Body of pancreas (tissue), 4 donors: ENCODE results near the gene EFHC2. TPM values are rescaled to one million over a fixed set of nuclear protein-coding genes. Genes with fewer than 3 reads are reported as not detected.

Experiments used
- ATAC-seq: fragments of 150-250 bp; one replicate; pipeline ENCODE4 v1.9.1; 2016
- DNase-seq, 4 donors: peaks; one replicate each; pipeline ENCODE4 v3.0.0-alpha.2; 2019
- H3K27ac ChIP-seq, 4 donors: fragments of 200-600 bp; sonication (generic); 1 replicate in 3 of 4; 2 replicates in 1 of 4; pipeline versions ENCODE4 v1.5.1 to v1.6.1; 2016 to 2019; ENCODE audit warnings: mild to moderate bottlenecking in 1 of 4, mixed read lengths in 1 of 4, moderate library complexity in 1 of 4
- H3K27me3 ChIP-seq, 2 donors: fragments of 200-600 bp; sonication (generic); one replicate each; pipeline ENCODE4 v1.6.0; 2016; ENCODE audit warnings: mild to moderate bottlenecking in 1 of 2
- H3K36me3 ChIP-seq, 2 donors: fragments of 200-600 bp; sonication (generic); replicated peaks in 1 of 2; 2 replicates each; pipeline ENCODE4 v1.5.1; 2016; ENCODE audit warnings: low read depth in 2 of 2; ENCODE audit not compliant: insufficient read depth in 1 of 2
- H3K4me1 ChIP-seq: fragments of 200-600 bp; sonication (generic); one replicate; pipeline ENCODE4 v1.6.0; 2016
- H3K4me3 ChIP-seq, 2 donors: fragments of 200-600 bp; sonication (generic); 1 replicate in 1 of 2; 2 replicates in 1 of 2; pipeline ENCODE4 v1.5.1; 2016 to 2019
- H3K9me3 ChIP-seq, 3 donors: fragments of 200-600 bp; sonication (generic); 1 replicate in 2 of 3; 2 replicates in 1 of 3; pipeline ENCODE4 v1.5.1; 2016
- POLR2A ChIP-seq, 3 donors: fragments of 450-650 bp; IDR thresholded peaks; one replicate each; pipeline ENCODE4 v1.6.1; 2016; ENCODE audit warnings: antibody characterized with exemption in 3 of 3, mild to moderate bottlenecking in 2 of 3
- WGBS, 2 donors: methylation state at CpG; one replicate each; pipeline ENCODE4 v1.1.5; 2017; 5-methylcytosine and 5-hydroxymethylcytosine counted together
- intact Hi-C: fragments of 100-400 bp; cut with DNase I; formaldehyde crosslinking; loops from one replicate; pipeline ENCODE4 v1.15.1; 2023
- total RNA-seq, 2 donors: library from RNA; depleted of rRNA; stranded (reverse); fragments of >200 nt; gene quantifications; one replicate each; pipeline ENCODE4 v1.1.0, GENCODE V29; 2016
- TF ChIP-seq, protein P1 (sequence below), 7 experiments: fragments of 450-650 bp in 4 of 7; fragments of 200-600 bp in 3 of 7; sonication (generic) in 3 of 7; IDR thresholded peaks; one replicate each; pipeline ENCODE4 v1.5.1; 2016 to 2019; ENCODE audit warnings: antibody characterized with exemption in 7 of 7

The EFHC2 gene
- total RNA-seq, 2 donors from 2014 or later, result 2.1 TPM; not detected in 1

DNA sequence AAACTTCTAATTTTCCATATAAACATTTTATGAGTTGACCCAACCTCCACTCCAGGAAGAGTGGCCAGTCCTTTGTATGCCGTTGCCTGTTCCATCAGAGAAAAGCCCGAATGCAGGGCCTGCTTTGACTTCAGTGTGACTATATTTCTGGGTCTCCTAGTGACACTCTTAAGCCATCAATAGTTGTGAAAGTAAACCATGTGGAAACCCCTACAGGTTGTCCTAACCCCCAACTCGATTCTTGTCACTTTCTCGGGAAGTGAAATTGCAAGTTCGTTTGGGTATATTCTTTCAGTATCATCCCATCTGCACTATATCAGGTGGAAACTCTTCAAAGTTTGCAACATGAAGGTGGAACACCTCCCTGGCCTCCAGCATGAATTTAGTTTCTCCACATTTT, 52.8 kb downstream of the EFHC2 start:
- Histone ChIP-seq H3K9me3 (no peaks in the 10 kb centered on the region), H3K27ac (no peak overlapping the region), H3K36me3 (no peaks in the 10 kb centered on the region), H3K4me3 (no peak overlapping the region), H3K27me3 (no peaks in the 10 kb centered on the region), H3K4me1 (no peaks in the 10 kb centered on the region)
- TF ChIP-seq POLR2A (IDR thresholded peaks at IDR 0.05), result no peak
- TF ChIP-seq, protein P1, sequence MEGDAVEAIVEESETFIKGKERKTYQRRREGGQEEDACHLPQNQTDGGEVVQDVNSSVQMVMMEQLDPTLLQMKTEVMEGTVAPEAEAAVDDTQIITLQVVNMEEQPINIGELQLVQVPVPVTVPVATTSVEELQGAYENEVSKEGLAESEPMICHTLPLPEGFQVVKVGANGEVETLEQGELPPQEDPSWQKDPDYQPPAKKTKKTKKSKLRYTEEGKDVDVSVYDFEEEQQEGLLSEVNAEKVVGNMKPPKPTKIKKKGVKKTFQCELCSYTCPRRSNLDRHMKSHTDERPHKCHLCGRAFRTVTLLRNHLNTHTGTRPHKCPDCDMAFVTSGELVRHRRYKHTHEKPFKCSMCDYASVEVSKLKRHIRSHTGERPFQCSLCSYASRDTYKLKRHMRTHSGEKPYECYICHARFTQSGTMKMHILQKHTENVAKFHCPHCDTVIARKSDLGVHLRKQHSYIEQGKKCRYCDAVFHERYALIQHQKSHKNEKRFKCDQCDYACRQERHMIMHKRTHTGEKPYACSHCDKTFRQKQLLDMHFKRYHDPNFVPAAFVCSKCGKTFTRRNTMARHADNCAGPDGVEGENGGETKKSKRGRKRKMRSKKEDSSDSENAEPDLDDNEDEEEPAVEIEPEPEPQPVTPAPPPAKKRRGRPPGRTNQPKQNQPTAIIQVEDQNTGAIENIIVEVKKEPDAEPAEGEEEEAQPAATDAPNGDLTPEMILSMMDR (IDR thresholded peaks at IDR 0.05), result no peak
- DNase-seq (no peak), ATAC-seq (no peak)
- 73% methylated on average over 5 of the region's 5 CpGs for WGBS, 2 donors
- intact Hi-C loops, result no loop called here

DNA sequence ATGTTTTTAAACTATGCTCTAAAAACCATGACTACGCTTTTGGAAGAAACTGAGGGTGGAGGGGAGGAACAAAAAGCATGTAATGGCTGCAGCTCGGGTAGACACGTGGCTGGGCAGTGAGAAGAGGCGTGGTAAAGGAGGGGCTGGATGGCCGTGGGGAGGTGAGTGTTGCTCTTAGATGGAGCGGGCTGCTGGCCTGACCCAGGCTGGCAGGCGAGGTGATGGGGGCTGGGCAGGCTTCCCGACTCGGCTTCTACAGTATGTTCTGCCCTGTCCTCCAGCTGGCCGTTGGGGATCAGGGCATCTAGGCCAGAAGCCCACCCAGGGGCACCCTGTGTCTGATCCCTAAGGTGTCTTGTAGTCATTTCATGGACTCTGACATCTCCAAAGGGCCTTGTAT, 60.7 kb downstream of the EFHC2 start:
- WGBS, 2 donors, result 70 to 76% methylated on average over 5 to 10 of the region's 10 CpGs

DNA sequence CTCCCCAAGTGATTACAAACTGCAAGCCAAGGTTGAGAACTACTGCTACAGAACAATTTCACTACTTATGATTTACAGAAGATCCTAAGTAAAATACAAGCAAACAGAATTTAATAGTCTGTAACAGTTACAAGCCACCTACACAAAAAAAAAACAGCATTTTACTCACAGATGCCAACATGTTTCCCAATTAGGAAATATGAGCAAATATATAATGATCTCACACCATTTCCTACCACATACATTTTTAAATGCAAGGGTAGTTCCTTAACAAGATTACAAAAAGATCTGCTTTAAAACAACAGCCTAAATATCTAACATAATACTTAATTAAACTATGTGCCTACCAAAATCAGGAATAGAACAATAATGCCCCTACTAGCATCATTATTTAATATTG, 63.4 kb downstream of the EFHC2 start:
- no peak for TF ChIP-seq POLR2A (IDR thresholded peaks at IDR 0.05)
- TF ChIP-seq, protein P1 (IDR thresholded peaks at IDR 0.05), result no peak
- ATAC-seq, result no peak
- DNase-seq, result no peak
- no peaks in the 10 kb centered on the region for H3K4me1 ChIP-seq
- no peaks in the 10 kb centered on the region for H3K36me3 ChIP-seq
- H3K27ac ChIP-seq, result no peak overlapping the region
- no peaks in the 10 kb centered on the region for H3K9me3 ChIP-seq
- intact Hi-C loops, result no loop called here
- H3K27me3 ChIP-seq, result no peaks in the 10 kb centered on the region
- no peak overlapping the region for H3K4me3 ChIP-seq

More for the DNA sequence above, 60.7 kb downstream of the EFHC2 start:
- intact Hi-C loops, result no loop called here
- Histone ChIP-seq H3K4me3 (no peak overlapping the region), H3K4me1 (no peaks in the 10 kb centered on the region), H3K36me3 (no peaks in the 10 kb centered on the region), H3K27ac (no peak overlapping the region), H3K27me3 (no peaks in the 10 kb centered on the region), H3K9me3 (no peaks in the 10 kb centered on the region)
- ATAC-seq (no peak), DNase-seq (no peak)
- no peak for TF ChIP-seq POLR2A (IDR thresholded peaks at IDR 0.05)
- TF ChIP-seq, protein P1 (IDR thresholded peaks at IDR 0.05), result no peak

DNA sequence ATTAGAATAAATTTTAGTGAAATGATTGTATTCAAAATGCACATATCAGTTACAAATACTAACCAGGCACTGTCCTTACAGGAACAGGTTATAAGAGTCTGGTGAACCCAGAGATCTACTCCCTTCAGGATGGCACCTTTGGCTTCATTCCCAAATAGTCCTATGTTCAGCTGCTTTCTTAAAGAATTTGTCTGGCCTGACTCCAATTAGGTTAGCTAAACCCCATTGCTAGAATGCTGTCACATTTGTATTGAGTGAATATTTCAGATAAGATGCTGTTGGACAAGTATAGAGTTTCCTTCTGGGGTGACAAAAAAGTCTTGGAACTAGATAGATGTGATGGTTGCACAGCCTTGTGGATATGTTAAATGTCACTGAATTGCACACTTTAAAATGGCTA, 69.4 kb downstream of the EFHC2 start:
- H3K27ac ChIP-seq, result no peak overlapping the region
- no peaks in the 10 kb centered on the region for H3K9me3 ChIP-seq
- no peak overlapping the region for H3K4me3 ChIP-seq
- H3K27me3 ChIP-seq, result no peaks in the 10 kb centered on the region
- no peaks in the 10 kb centered on the region for H3K36me3 ChIP-seq
- H3K4me1 ChIP-seq, result no peaks in the 10 kb centered on the region
- intact Hi-C loops, result no loop called here
- no peak for TF ChIP-seq POLR2A (IDR thresholded peaks at IDR 0.05)
- TF ChIP-seq, protein P1 (IDR thresholded peaks at IDR 0.05), result no peak
- DNase-seq (no peak), ATAC-seq (no peak)

DNA sequence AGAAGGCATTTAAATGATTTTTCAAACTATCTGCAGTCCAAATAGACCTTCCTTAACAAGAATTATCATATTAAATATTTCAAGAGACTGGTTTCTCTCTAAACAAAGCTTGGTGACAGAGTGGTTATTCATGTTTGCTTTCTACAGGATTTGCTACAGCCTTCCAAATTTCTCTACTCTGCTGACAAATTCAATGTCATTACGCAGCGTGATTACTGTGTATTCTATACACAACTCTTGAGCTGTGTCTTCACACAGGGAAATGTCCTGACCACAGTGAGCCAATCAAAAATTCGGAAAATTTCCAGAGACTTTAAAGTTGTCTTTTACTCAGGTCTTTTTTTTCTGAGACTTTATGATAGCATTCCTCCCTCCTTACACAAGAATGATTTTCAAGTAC, 75.6 kb downstream of the EFHC2 start:
- Histone ChIP-seq H3K4me1 (no peaks in the 10 kb centered on the region), H3K9me3 (no peaks in the 10 kb centered on the region), H3K4me3 (no peak overlapping the region), H3K27ac (no peak overlapping the region), H3K27me3 (no peaks in the 10 kb centered on the region), H3K36me3 (no peaks in the 10 kb centered on the region)
- no peak for TF ChIP-seq POLR2A (IDR thresholded peaks at IDR 0.05)
- TF ChIP-seq, protein P1 (IDR thresholded peaks at IDR 0.05), result no peak
- 80 to 93% methylated on average over 2 to 3 of the region's 3 CpGs for WGBS, 2 donors
- no peak for ATAC-seq
- DNase-seq, result no peak
- intact Hi-C loops, result no loop called here
